Smooth muscle cell (in vitro differentiated cells): ENCODE measurements around the gene COCH. TPM values are rescaled to one million over a fixed set of nuclear protein-coding genes. Genes with fewer than 3 reads are reported as not detected.

Experiments
- DNase-seq: peaks from one replicate; lab custom pipeline; 2025; ENCODE audit not compliant: unreplicated experiment; lab: John Stamatoyannopoulos, UW
- H2AFZ ChIP-seq: fragments of 200-600 bp; sonication (generic); 2 replicates; pipeline ENCODE4 v1.6.0; 2016; ENCODE audit warnings: antibody characterized with exemption, low read depth, mild to moderate bottlenecking
- H3F3A ChIP-seq: fragments of 200-600 bp; sonication (generic); 2 replicates; pipeline ENCODE4 v1.6.0; 2017; ENCODE audit warnings: antibody characterized with exemption, low read depth
- H3K27ac ChIP-seq: fragments of 200-600 bp; sonication (generic); 2 replicates; pipeline ENCODE4 v1.5.1; 2016; ENCODE audit warnings: low read depth, mild to moderate bottlenecking
- H3K27me3 ChIP-seq: fragments of 200-600 bp; sonication (generic); 2 replicates; pipeline ENCODE4 v1.6.1; 2016; ENCODE audit warnings: low read depth, mild to moderate bottlenecking
- H3K36me3 ChIP-seq: fragments of 200-600 bp; sonication (generic); 2 replicates; pipeline ENCODE4 v1.5.1; 2016; ENCODE audit warnings: low read depth
- H3K4me1 ChIP-seq: fragments of 200-600 bp; sonication (generic); 2 replicates; pipeline ENCODE4 v1.5.1; 2016; ENCODE audit warnings: low read depth
- H3K4me2 ChIP-seq: fragments of 200-600 bp; sonication (generic); 2 replicates; pipeline ENCODE4 v1.6.0; 2016; ENCODE audit warnings: mild to moderate bottlenecking
- H3K4me3 ChIP-seq: fragments of 200-600 bp; sonication (generic); 2 replicates; pipeline ENCODE4 v1.5.1; 2016; ENCODE audit warnings: mild to moderate bottlenecking
- H3K79me2 ChIP-seq: fragments of 200-600 bp; sonication (generic); 2 replicates; pipeline ENCODE4 v1.6.0; 2016; ENCODE audit warnings: low read depth, mild to moderate bottlenecking
- H3K9ac ChIP-seq: fragments of 200-600 bp; sonication (generic); 2 replicates; pipeline ENCODE4 v1.6.0; 2016; ENCODE audit warnings: low read depth
- H3K9me3 ChIP-seq: fragments of 200-600 bp; sonication (generic); replicated peaks from 2 replicates; pipeline ENCODE4 v1.5.1; 2016; ENCODE audit warnings: low read depth
- H4K20me1 ChIP-seq: fragments of 200-600 bp; sonication (generic); 2 replicates; pipeline ENCODE4 v1.6.0; 2016; ENCODE audit warnings: low read depth
- CTCF ChIP-seq: fragments of 200-600 bp; sonication (generic); IDR thresholded peaks from 2 replicates; pipeline ENCODE4 v1.5.1; 2017; ENCODE audit warnings: borderline replicate concordance, mild to moderate bottlenecking, antibody characterized with exemption; ENCODE audit not compliant: insufficient read depth, poor library complexity, severe bottlenecking
- WGBS: methylation state at CpG from one replicate; pipeline ENCODE4 v1.1.7; 2016; ENCODE audit warnings: low lambda C conversion rate; 5-methylcytosine and 5-hydroxymethylcytosine counted together
- polyA plus RNA-seq: library from polyadenylated mRNA; unstranded; fragments of >200 nt; fragmentation: Nextera tagmentation; extraction: Ambion mirVana; gene quantifications from 2 replicates; pipeline ENCODE4 v1.2.1, GENCODE V29; 2016
- total RNA-seq: library from RNA; depleted of rRNA; stranded (reverse); fragments of >200 nt; gene quantifications from 2 replicates; pipeline ENCODE4 v1.2.3, GENCODE V29; 2014

The COCH gene
- total and polyA plus RNA-seq, 2 experiments from 2014 or later: 0.13 to 0.78 TPM

- H2AFZ ChIP-seq: no peak overlapping the region
- H3K9ac ChIP-seq: no peak overlapping the region
- H3K4me3 ChIP-seq: no peak overlapping the region
- H3F3A ChIP-seq: no peaks in the 10 kb centered on the region
- H3K4me2 ChIP-seq: no peak overlapping the region
- H3K4me1 ChIP-seq: peaks cover 4% of the 10 kb centered on the region
- no peak overlapping the region for H3K27ac ChIP-seq
- 95% methylated on average over 5 of the region's 5 CpGs for WGBS
- H4K20me1 ChIP-seq: no peaks in the 10 kb centered on the region
- no peak for DNase-seq
- no peaks in the 10 kb centered on the region for H3K79me2 ChIP-seq
- H3K9me3 ChIP-seq: no peaks in the 10 kb centered on the region
- H3K36me3 ChIP-seq: no peaks in the 10 kb centered on the region
- no peak for TF ChIP-seq CTCF
- H3K27me3 ChIP-seq: no peaks in the 10 kb centered on the region
Observed at GRCh38 chr14:30888480-30889243, 14.3 kb downstream of the COCH start.

- no peak overlapping the region for H3K27ac ChIP-seq
- TF ChIP-seq CTCF: no peak
- no peaks in the 10 kb centered on the region for H4K20me1 ChIP-seq
- WGBS: 86% methylated on average over 4 of the region's 4 CpGs
- H3K27me3 ChIP-seq: no peaks in the 10 kb centered on the region
- DNase-seq: no peak
- no peak overlapping the region for H3K9ac ChIP-seq
- H3F3A ChIP-seq: no peaks in the 10 kb centered on the region
- peaks cover 4% of the 10 kb centered on the region for H3K4me1 ChIP-seq
- H3K36me3 ChIP-seq: no peaks in the 10 kb centered on the region
- no peak overlapping the region for H2AFZ ChIP-seq
- no peaks in the 10 kb centered on the region for H3K9me3 ChIP-seq
- no peaks in the 10 kb centered on the region for H3K79me2 ChIP-seq
- no peak overlapping the region for H3K4me2 ChIP-seq
- H3K4me3 ChIP-seq: no peak overlapping the region
Observed at GRCh38 chr14:30889244-30889594, 14.9 kb downstream of the COCH start.

GRCh38 chr14:30893819-30894218 is 19.5 kb downstream of the COCH start:
- Histone ChIP-seq H3K27me3 (no peaks in the 10 kb centered on the region), H3K4me1 (peaks cover 4% of the 10 kb centered on the region), H4K20me1 (peaks cover 31% of the 10 kb centered on the region), H3K9me3 (no peaks in the 10 kb centered on the region), H3K4me2 (no peak overlapping the region), H3K27ac (no peak overlapping the region), H2AFZ (no peak overlapping the region), H3K79me2 (no peaks in the 10 kb centered on the region), H3K4me3 (no peak overlapping the region), H3K9ac (no peak overlapping the region), H3F3A (peaks cover 3% of the 10 kb centered on the region), H3K36me3 (no peaks in the 10 kb centered on the region)
- WGBS: 95% methylated on average over 2 of the region's 2 CpGs
- DNase-seq: no peak
- no peak for TF ChIP-seq CTCF
